ENCODE measurements around the gene PGM2L1.

DNA sequence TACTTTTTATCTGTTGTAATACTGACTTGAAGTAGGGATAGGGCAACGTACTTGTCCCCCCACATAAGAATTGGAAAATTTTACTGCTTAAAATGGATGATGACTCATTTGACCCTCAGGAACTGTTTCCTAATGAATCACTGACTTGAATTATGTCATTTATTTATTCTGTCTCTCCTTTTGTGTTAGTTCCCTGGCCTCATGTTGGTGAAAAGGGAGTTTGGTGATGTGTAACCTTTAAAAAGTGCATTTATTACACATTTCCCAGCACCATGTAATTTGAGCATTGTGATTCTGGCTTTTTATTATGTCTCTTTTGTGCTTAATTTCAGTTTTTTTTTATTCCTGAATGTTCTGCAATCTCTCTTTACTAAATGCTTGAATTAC is 20.3 kb upstream of the PGM2L1 start:
- no peak for TF ChIP-seq ZC3H10 (CRISPR knock-in tag; IDR thresholded peaks at IDR 0.05)
- TF ChIP-seq, protein P1, sequence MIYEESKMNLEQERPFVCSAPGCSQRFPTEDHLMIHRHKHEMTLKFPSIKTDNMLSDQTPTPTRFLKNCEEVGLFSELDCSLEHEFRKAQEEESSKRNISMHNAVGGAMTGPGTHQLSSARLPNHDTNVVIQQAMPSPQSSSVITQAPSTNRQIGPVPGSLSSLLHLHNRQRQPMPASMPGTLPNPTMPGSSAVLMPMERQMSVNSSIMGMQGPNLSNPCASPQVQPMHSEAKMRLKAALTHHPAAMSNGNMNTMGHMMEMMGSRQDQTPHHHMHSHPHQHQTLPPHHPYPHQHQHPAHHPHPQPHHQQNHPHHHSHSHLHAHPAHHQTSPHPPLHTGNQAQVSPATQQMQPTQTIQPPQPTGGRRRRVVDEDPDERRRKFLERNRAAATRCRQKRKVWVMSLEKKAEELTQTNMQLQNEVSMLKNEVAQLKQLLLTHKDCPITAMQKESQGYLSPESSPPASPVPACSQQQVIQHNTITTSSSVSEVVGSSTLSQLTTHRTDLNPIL (CRISPR knock-in tag; IDR thresholded peaks at IDR 0.05; ENCODE audit: low read depth) = no peak
- TF ChIP-seq ZFP30 (CRISPR knock-in tag; IDR thresholded peaks at IDR 0.05) = no peak
- TF ChIP-seq ZNF8 (CRISPR knock-in tag; IDR thresholded peaks at IDR 0.05) = no peak
- no peak for TF ChIP-seq CSRNP3 (CRISPR knock-in tag; IDR thresholded peaks at IDR 0.05)
- no peak for TF ChIP-seq RARB (CRISPR knock-in tag; IDR thresholded peaks at IDR 0.05)
- no peak for TF ChIP-seq PATZ1 (CRISPR knock-in tag; IDR thresholded peaks at IDR 0.05; ENCODE audit: borderline replicate concordance)
- TF ChIP-seq PPARA (CRISPR knock-in tag; IDR thresholded peaks at IDR 0.05; ENCODE audit: borderline replicate concordance) = no peak
- no peak for TF ChIP-seq CSDC2 (CRISPR knock-in tag; IDR thresholded peaks at IDR 0.05)
- TF ChIP-seq OSR1 (CRISPR knock-in tag; IDR thresholded peaks at IDR 0.05) = no peak

All from SK-N-SH treated with all-trans-retinoic acid at 6 μM for 48 hours (cell line).